B cell (primary cell): ENCODE results near the gene ATRIP.

Experiments
- EZH2 ChIP-seq: IDR thresholded peaks from 2 replicates; pipeline ENCODE4 v1.6.1; 2012; ENCODE audit warnings: borderline replicate concordance, low read depth, mild to moderate bottlenecking, moderate library complexity, low read length; ENCODE audit not compliant: insufficient read depth, poor library complexity, severe bottlenecking
- TF ChIP-seq, protein P1 (sequence below): fragments of 200-600 bp; IDR thresholded peaks from one replicate; pipeline ENCODE4 v1.8.0; 2022; ENCODE audit warnings: antibody characterized with exemption, mild to moderate bottlenecking

DNA sequence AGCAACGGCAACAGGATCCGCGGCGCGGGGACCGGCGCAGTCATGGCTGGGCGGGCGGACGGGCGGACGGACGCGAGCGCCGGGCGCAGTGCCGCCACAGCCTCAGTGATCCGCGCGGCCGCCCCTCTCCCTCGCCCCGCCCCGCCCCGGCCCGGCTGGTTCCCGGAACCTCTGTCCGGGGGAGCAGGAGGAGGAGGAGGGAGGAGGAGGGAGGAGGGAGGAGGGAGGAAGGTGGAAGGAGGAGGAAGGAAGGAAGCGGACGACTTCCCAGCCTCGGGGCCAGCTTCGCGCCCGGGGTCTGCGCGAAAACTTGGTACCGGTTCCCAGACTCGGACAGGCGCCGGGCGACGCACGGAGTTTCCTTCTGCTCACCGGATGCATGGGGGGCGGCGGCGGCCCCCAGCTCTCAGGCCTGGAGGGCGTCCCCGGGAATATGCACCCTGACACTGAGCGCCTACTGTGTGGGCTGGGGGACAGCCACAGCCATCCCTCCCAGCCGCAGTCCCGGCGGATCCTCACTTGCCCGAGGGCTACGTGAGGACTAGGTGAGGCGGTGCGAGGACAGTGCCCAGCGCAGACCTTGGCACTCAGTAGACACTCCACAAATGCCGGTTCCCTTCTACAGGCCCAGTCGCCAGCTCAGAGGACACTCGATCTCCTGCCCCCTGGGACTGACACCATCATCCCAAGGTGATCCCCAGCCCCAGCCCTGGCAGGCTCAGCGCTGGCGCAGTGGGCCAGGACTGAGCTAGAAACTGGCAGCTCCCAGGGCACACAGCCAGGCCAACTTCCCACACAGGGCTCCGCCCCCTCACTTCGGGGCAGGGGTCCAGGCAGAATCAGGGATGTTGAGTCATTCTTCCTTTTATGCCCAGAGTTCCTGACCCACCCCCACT is 57.8 kb downstream of the ATRIP start, which contains the start of gene SHISA5:
- TF ChIP-seq, protein P1, sequence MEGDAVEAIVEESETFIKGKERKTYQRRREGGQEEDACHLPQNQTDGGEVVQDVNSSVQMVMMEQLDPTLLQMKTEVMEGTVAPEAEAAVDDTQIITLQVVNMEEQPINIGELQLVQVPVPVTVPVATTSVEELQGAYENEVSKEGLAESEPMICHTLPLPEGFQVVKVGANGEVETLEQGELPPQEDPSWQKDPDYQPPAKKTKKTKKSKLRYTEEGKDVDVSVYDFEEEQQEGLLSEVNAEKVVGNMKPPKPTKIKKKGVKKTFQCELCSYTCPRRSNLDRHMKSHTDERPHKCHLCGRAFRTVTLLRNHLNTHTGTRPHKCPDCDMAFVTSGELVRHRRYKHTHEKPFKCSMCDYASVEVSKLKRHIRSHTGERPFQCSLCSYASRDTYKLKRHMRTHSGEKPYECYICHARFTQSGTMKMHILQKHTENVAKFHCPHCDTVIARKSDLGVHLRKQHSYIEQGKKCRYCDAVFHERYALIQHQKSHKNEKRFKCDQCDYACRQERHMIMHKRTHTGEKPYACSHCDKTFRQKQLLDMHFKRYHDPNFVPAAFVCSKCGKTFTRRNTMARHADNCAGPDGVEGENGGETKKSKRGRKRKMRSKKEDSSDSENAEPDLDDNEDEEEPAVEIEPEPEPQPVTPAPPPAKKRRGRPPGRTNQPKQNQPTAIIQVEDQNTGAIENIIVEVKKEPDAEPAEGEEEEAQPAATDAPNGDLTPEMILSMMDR: no peak
- TF ChIP-seq EZH2: no peak
